K562 treated with DMSO at 1 percent for 4 hours (cell line): ENCODE data around the gene DRP2. TPM values are rescaled to one million over a fixed set of nuclear protein-coding genes. Genes with fewer than 3 reads are reported as not detected.

Source experiments
- total RNA-seq: library from RNA; unstranded; fragments of 300-600 nt; gene quantifications from 2 replicates; pipeline ENCODE4 v1.2.3, GENCODE V29; 2022; ENCODE audit not compliant: insufficient read depth

DRP2 gene
- 0.57 and 0.82 TPM in 2 replicates for total RNA-seq

GRCh38 chrX:101219116-101219863, at the start of gene DRP2:
Gene DRP2 (plus strand): TSS chrX:101219786. CDS start chrX:101231648, 11,862 bp downstream.

GRCh38 chrX:101290957-101291603, 71.5 kb downstream of the DRP2 start, which contains the start of gene TAF7L:
Gene TAF7L (minus strand): TSS chrX:101291334. CDS start chrX:101287543, 3,791 bp downstream.

Other genes with a start within 250 kb of the DRP2 start
- 10.7 and 13.6 TPM in 2 replicates for gene TRMT2B, start 167.7 kb upstream of the DRP2 start, total RNA-seq
- not detected in 2 replicates for gene TMEM35A, start 140.9 kb upstream of the DRP2 start, total RNA-seq
- 4.2 and 5.7 TPM in 2 replicates for gene CENPI, start 121.6 kb upstream of the DRP2 start, total RNA-seq
- gene TAF7L, start 71.5 kb downstream of the DRP2 start, total RNA-seq = not detected in 2 replicates
- gene TIMM8A, start 129.0 kb downstream of the DRP2 start, total RNA-seq = 6.4 and 9.0 TPM in 2 replicates
- 22.8 and 33.4 TPM in 2 replicates for gene BTK, start 166.4 kb downstream of the DRP2 start, total RNA-seq
- gene RPL36A, start 171.2 kb downstream of the DRP2 start, total RNA-seq = 5,484 and 5,644 TPM in 2 replicates
- 37.9 and 51.4 TPM in 2 replicates for gene GLA, start 188.1 kb downstream of the DRP2 start, total RNA-seq
- gene HNRNPH2, start 188.4 kb downstream of the DRP2 start, total RNA-seq = 25.9 and 32.2 TPM in 2 replicates